HEK293T (cell line): ENCODE measurements around the gene TNMD.
A peak's percentile ranks its signal among the peaks of the same experiment; 100 is the strongest.

Experiments used
- CTCF ChIA-PET: fragments of 350-600 bp; formaldehyde crosslinking; extraction: SDS; loops from one replicate; lab custom pipeline; 2021; ENCODE audit warnings: antibody characterized with exemption, inconsistent platforms; lab: Yijun Ruan, JAX
- POLR2A ChIA-PET: fragments of 350-600 bp; formaldehyde crosslinking; extraction: SDS; loops from one replicate; lab custom pipeline; 2020; ENCODE audit warnings: antibody characterized with exemption, inconsistent platforms; lab: Yijun Ruan, JAX
- DNase-seq: peaks from one replicate; pipeline ENCODE4 v3.0.0; 2012; ENCODE audit warnings: mixed read lengths; ENCODE audit errors: extremely low spot score
- ARNT ChIP-seq: fragments of 450-650 bp; IDR thresholded peaks from 2 replicates; pipeline ENCODE4 v1.6.1; 2017; ENCODE audit warnings: mild to moderate bottlenecking
- BHLHE40 ChIP-seq: fragments of 450-650 bp; IDR thresholded peaks from 2 replicates; pipeline ENCODE4 v1.6.1; 2016; ENCODE audit warnings: mild to moderate bottlenecking, moderate library complexity, borderline replicate concordance
- CTBP1 ChIP-seq: fragments of 450-650 bp; IDR thresholded peaks from 2 replicates; pipeline ENCODE4 v1.6.1; 2016; ENCODE audit warnings: borderline replicate concordance
- ELF4 ChIP-seq: fragments of 450-650 bp; IDR thresholded peaks from 2 replicates; pipeline ENCODE4 v1.6.1; 2017; ENCODE audit warnings: antibody characterized with exemption
- FOXA1 ChIP-seq: fragments of 450-650 bp; IDR thresholded peaks from 2 replicates; pipeline ENCODE4 v1.6.1; 2016; ENCODE audit warnings: mild to moderate bottlenecking
- FOXK2 ChIP-seq: fragments of 450-650 bp; IDR thresholded peaks from 2 replicates; pipeline ENCODE4 v1.6.1; 2016; ENCODE audit warnings: mild to moderate bottlenecking
- FOXM1 ChIP-seq: fragments of 450-650 bp; IDR thresholded peaks from 2 replicates; pipeline ENCODE4 v1.6.1; 2017; ENCODE audit warnings: mild to moderate bottlenecking, borderline replicate concordance
- HDGF ChIP-seq: fragments of 450-650 bp; IDR thresholded peaks from 2 replicates; pipeline ENCODE4 v1.6.1; 2017; ENCODE audit warnings: antibody characterized with exemption, borderline replicate concordance
- L3MBTL2 ChIP-seq: fragments of 450-650 bp; conservative IDR thresholded peaks from 2 replicates; pipeline ENCODE4 v1.6.1; 2016; ENCODE audit warnings: mild to moderate bottlenecking
- LEF1 ChIP-seq: fragments of 450-650 bp; IDR thresholded peaks from 2 replicates; pipeline ENCODE4 v1.6.1; 2017; ENCODE audit warnings: mild to moderate bottlenecking, borderline replicate concordance
- NFRKB ChIP-seq: fragments of 450-650 bp; IDR thresholded peaks from 2 replicates; pipeline ENCODE4 v1.6.1; 2016; ENCODE audit warnings: mild to moderate bottlenecking, moderate library complexity
- SP1 ChIP-seq: fragments of 450-650 bp; IDR thresholded peaks from 2 replicates; pipeline ENCODE4 v1.6.1; 2017
- SUZ12 ChIP-seq: fragments of 450-650 bp; IDR thresholded peaks from 2 replicates; pipeline ENCODE4 v1.6.1; 2016; ENCODE audit warnings: mild to moderate bottlenecking
- TARDBP ChIP-seq: fragments of 450-650 bp; IDR thresholded peaks from 2 replicates; pipeline ENCODE4 v1.6.1; 2016
- ZNF384 ChIP-seq: fragments of 450-650 bp; IDR thresholded peaks from 2 replicates; pipeline ENCODE4 v1.6.1; 2016
- TF ChIP-seq, protein P1 (sequence below): fragments of 450-650 bp; IDR thresholded peaks from 2 replicates; pipeline ENCODE4 v1.6.1; 2016

TNMD gene

DNA sequence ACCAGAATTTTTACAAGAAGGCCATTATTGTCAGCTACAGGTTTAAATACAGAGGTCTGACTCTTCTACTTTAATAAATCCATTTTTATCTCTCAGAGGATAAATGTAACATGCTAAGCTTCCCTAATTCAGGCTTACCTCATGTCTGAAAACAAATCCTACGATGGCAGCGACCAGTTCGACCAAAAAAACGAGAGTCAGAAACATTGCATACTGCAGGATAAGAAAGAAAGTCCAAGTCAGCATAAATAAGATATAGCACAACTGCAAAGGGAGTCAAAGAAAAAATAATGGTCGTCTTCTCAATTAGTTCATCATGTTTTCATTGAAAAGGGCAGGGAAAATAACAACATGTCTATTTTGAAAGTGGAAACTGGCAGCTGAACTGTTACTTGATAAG lies 50.3 kb downstream of the TNMD start:
- POLR2A ChIA-PET: no interaction called here
- CTCF ChIA-PET: no interaction called here
- no peak for TF ChIP-seq FOXM1
- no peak for TF ChIP-seq HDGF
- TF ChIP-seq FOXA1: no peak
- no peak for TF ChIP-seq SUZ12
- TF ChIP-seq TARDBP: no peak
- TF ChIP-seq, protein P1, sequence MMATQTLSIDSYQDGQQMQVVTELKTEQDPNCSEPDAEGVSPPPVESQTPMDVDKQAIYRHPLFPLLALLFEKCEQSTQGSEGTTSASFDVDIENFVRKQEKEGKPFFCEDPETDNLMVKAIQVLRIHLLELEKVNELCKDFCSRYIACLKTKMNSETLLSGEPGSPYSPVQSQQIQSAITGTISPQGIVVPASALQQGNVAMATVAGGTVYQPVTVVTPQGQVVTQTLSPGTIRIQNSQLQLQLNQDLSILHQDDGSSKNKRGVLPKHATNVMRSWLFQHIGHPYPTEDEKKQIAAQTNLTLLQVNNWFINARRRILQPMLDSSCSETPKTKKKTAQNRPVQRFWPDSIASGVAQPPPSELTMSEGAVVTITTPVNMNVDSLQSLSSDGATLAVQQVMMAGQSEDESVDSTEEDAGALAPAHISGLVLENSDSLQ: no peak
- no peak for TF ChIP-seq ARNT
- TF ChIP-seq NFRKB: no peak
- TF ChIP-seq FOXK2: no peak
- TF ChIP-seq ZNF384: no peak
- no peak for TF ChIP-seq BHLHE40
- TF ChIP-seq CTBP1: no peak
- no peak for TF ChIP-seq SP1
- no peak for TF ChIP-seq L3MBTL2
- no peak for TF ChIP-seq LEF1
- TF ChIP-seq ELF4: no peak
- DNase-seq: no peak

DNA sequence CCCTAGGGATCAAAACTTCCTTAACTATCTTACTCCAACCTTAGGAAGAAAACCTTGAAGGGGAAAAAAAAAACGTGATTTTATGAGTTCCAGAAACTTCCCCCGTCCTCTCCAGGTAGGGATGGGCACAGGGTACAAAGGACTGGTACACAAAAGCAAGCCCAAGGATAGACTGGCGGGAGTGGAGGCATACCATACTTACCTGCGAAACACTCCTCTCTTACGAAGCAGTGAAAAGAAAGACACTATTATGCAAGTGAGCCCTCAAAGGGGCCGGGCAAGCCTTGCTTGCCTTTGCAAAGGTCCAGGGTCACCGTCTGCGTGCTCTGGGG lies 51.2 kb downstream of the TNMD start:
- POLR2A ChIA-PET: interaction anchor here (1.8 to 1.9 kb wide), 2 partner anchors 21 to 54 kb away, joined by 4 to 6 read pairs; no protein-coding TSS in a partner anchor
- no peak for TF ChIP-seq ARNT
- no peak for TF ChIP-seq TARDBP
- no peak for TF ChIP-seq FOXA1
- TF ChIP-seq NFRKB: no peak
- no peak for TF ChIP-seq FOXK2
- no peak for TF ChIP-seq LEF1
- TF ChIP-seq, protein P1: no peak
- TF ChIP-seq BHLHE40: no peak
- TF ChIP-seq CTBP1: no peak
- TF ChIP-seq ELF4: no peak
- CTCF ChIA-PET: interaction anchor here (0.6 to 2.1 kb wide), 4 partner anchors 10 to 126 kb away, joined by 3 to 14 read pairs (median 10); no protein-coding TSS in a partner anchor
- no peak for DNase-seq

DNA sequence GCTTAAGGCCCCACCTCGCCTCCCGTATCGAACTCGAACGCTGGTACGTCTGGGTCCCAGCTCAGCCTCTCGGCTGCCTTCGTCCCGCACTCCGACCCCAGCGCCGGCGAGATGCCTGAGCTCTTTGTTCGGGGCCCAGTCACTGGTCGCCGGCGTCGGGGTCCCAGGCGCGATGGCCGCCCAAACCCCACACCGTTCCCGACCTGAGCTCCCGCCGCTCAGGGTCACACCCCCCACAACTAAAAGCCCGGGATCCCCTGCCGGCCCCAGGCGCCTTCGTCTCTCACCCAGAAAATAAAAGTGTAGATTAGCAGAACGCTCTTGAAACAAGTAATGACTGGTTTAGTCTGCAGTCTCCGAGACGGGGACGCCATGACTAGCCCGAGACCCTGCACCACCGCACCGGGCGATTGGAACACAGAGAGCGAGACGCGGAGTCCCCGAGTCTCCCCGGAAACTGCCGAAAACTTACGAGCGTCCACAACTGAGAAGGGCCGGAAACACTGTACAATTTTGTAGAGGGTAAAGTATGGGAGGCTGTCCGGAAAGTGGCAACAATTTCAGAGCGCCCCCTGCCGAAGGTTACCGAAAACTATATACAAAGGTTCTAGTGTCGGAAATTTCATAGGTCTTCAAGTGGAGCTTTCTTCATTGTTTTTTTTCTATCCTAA lies 51.7 kb downstream of the TNMD start, which contains the start of gene TSPAN6:
Gene TSPAN6, minus strand, starts transcription at position 486 of the 671 bp plus-strand sequence. Its CDS starts 112 bp downstream, at position 374.
- DNase-seq: peak; percentile 94
- ChIA-PET POLR2A (interaction anchor here (1.0 to 1.9 kb wide), 6 partner anchors 17 to 462 kb away, joined by 3 to 6 read pairs (median 4); partner anchors contain the start of genes CENPI and CSTF2), CTCF (interaction anchor here (0.6 to 2.1 kb wide), 12 partner anchors 9 to 262 kb away, joined by 3 to 14 read pairs (median 6); no protein-coding TSS in a partner anchor)
- TF ChIP-seq SUZ12: no peak
- peak; percentile 12; the same call in 1 of the 2 replicates for TF ChIP-seq ELF4
- no peak for TF ChIP-seq HDGF
- TF ChIP-seq ZNF384: peak; percentile 30; the same call in 1 of the 2 replicates
- peak; percentile 58 for TF ChIP-seq L3MBTL2
- no peak for TF ChIP-seq FOXK2

DNA sequence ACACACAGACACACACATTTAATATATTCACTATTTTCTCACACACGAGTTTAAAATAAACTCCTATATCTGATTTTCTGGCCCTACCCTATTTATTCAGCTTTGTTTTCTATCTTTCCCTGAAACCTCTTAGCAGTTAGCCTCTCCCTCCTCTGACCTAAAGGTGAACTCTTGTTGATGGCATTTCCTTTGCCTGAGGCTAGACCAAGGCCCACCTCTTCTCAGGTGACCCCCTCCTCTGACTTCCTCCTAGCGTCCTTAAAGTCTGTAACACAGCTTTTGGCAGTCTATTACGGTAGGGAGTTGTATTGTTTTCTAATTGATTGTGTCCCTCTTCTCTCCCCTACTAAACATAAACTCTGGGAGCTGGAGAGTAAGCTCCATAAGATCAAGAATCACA lies 57.6 kb downstream of the TNMD start:
- POLR2A ChIA-PET: no interaction called here
- CTCF ChIA-PET: no interaction called here
- no peak for TF ChIP-seq BHLHE40
- no peak for TF ChIP-seq CTBP1
- no peak for TF ChIP-seq TARDBP
- no peak for TF ChIP-seq SUZ12
- TF ChIP-seq, protein P1: no peak
- TF ChIP-seq SP1: no peak
- no peak for TF ChIP-seq HDGF
- TF ChIP-seq NFRKB: no peak
- no peak for DNase-seq

DNA sequence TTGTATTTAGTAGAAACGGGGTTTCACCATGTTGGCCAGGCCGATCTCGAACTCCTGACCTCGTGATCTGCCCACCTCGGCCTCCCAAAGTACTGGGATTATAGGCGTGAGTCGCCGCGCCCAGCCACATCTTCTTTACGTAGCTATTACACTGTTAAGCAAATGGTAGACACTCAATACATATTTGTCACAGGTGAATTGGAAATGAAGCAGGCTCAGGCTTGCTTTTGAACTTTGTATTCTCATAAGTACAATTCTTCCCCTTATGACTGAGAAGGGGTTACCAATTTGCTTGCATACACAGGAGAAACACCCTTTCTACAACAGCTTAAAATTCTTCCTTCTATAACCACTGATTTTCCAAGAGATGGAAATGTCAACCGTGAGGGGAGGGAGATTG lies 58.5 kb downstream of the TNMD start:
- DNase-seq: no peak
- CTCF ChIA-PET: interaction anchor here (0.9 to 2.0 kb wide), 2 partner anchors 10 to 11 kb away, joined by 3 to 7 read pairs; no protein-coding TSS in a partner anchor
- POLR2A ChIA-PET: no interaction called here
- no peak for TF ChIP-seq BHLHE40

DNA sequence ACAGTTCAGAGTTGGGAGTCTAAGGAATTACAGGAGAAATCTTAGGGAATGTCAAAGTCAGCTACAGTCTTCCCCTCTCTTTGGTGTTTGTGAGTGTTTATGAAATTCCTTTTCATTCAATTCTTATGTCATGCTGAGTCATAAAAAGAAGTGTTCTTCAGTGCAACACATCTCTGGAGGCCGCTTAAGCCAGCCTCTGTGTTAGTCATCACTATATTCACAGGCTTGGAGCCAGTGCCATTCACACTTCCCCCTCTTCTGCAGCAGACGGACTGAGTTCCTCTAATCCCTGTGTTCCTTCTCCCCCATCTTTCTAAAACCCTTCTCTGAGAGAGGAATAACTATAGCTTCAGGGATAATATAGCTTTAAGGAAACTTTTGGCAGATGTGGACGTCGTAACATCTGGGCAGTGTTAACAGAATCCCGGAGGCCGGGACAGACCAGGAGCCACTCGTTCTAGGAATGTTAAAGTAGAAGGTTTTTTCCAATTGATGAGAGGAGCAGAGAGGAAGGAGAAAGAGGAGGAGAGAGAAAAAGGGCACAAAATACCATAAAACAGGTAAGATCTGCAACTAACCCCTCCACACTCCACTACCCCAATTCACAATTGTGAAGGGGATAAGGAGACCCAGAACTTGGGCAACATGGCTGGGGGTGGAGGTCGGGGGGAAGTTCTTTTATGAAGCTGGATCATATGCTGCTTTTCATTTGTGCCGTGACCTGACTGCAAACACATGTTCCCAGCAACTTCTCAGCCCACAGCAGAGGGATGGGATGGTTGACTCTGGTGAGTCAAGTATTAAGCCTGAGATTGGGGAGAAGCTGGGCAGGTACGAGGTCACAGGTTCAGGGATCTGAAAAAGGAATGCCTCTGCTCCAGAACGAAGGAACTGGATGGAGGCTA lies 59.5 kb downstream of the TNMD start, which contains the start of gene SRPX2:
Gene SRPX2, plus strand, starts transcription at position 244 of the 905 bp plus-strand sequence. CDS start 2,124 bp downstream, outside the sequence.
- TF ChIP-seq SP1 (no peak), FOXA1 (no peak), TARDBP (no peak), ELF4 (no peak), ARNT (no peak), FOXM1 (no peak), LEF1 (no peak), FOXK2 (no peak), HDGF (no peak)
- TF ChIP-seq, protein P1: no peak
- DNase-seq: no peak
- CTCF ChIA-PET: interaction anchor here (0.9 to 2.0 kb wide), 2 partner anchors 9 to 10 kb away, joined by 3 to 7 read pairs; no protein-coding TSS in a partner anchor
- POLR2A ChIA-PET: no interaction called here
